Measurements from ENCODE around the gene AMOTL2. TPM values are rescaled to one million over a fixed set of nuclear protein-coding genes. Genes with fewer than 3 reads are reported as not detected.

The AMOTL2 gene
- total and polyA plus RNA-seq, 10 of the 15 experiments (the other 5 are each of a cell fraction or from before 2014, with no cell fraction given), result 0.20 to 0.33 TPM; not detected in 8

DNA sequence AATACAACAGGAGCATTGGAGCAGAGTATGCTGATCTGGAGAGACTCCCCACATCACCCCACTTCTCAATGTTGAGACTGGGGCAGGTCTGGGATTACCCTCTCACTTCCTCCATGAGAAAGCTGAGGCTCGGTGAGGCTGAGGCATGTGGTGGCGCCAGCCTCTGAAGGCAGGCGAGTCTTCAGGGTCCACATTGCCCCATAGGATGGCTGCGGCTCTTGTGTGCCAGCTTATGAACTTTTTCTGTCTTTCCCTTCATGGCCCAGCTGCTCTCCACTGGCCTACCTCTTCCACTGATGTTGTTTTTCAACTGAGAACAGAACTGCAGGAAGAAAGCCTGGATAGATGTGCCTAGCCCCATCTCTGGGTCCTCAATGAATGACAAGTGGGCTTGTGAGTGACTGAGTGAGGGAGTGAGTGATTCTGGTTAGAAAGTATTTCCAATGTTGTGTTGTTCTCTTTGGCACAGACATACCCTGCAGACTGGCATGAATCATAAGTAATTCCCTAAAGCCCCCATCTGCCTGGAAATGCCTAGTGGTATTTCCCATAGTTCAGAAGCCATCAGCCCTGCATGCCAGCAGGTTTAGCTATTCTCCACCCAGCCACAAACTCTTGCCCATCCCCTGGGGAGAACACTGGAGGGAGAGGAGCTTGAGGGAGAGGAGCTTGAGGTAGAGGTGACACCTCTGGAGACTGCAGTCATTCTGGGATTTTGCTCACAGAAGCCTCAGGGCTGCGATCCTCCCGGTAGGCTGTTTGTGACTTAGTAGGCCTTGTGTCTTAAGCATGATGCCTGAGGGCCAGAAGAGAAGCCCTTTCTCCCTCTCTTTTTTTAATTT is 56.9 kb downstream of the AMOTL2 start (continued):
- TF ChIP-seq, protein P1, sequence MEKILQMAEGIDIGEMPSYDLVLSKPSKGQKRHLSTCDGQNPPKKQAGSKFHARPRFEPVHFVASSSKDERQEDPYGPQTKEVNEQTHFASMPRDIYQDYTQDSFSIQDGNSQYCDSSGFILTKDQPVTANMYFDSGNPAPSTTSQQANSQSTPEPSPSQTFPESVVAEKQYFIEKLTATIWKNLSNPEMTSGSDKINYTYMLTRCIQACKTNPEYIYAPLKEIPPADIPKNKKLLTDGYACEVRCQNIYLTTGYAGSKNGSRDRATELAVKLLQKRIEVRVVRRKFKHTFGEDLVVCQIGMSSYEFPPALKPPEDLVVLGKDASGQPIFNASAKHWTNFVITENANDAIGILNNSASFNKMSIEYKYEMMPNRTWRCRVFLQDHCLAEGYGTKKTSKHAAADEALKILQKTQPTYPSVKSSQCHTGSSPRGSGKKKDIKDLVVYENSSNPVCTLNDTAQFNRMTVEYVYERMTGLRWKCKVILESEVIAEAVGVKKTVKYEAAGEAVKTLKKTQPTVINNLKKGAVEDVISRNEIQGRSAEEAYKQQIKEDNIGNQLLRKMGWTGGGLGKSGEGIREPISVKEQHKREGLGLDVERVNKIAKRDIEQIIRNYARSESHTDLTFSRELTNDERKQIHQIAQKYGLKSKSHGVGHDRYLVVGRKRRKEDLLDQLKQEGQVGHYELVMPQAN (conservative IDR thresholded peaks at IDR 0.05), result no peak

DNA sequence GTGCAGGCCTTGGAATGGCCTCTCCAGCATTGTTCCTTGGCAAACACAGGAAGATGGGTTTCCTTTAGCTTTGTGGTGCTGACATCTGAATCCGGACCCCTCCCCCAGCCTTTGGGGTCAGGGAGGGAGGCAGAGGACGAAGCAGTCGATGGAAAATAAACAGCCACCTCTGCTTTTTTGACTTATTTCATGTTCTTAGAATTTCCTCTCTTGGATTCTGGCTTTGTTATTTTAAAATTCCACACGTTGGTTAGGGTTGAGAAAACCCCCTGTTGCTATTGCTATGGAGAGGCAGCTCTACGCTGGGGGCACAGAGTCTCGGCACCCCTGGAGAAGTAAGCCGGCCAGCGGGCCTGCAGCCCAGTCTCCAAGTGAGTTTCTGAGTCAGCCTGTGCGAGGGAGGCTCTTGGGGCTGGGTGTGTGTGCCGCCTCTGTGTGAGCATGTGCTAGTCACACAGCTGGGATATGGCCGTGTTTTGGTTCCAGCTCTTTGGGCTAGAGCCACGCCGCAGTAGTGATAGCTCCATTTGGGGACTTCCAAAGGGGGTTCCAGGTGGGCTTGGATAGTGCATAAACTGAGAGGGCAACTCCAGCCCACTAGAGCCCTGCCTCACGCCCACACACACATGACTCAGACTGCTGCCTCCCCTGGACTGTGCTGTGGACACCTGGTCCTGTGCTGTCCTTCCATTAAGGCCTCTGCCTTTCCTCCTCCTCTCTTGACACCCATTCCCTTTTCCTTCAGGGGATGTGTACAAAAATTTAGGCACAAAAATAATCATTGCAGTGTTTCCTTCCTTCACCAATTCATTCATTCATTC is 58.8 kb downstream of the AMOTL2 start:
- no peak for ATAC-seq
- H2AFZ ChIP-seq (ENCODE audit: control insufficient read depth, low read depth, low read length), result no peak overlapping the region
- peaks cover 6 to 8% of the 10 kb centered on the region in 2 experiments for H3K27me3 ChIP-seq (replicated peaks in 1 of 2; ENCODE audit: control insufficient read depth in 2 of 2, insufficient read depth in 2 of 2, low read length in 1 of 2)
- POLR2A ChIA-PET, result no interaction called here
- WGBS (ENCODE audit: insufficient coverage, insufficient replicate concordance, low lambda C conversion rate, missing lambda C conversion rate), result 51% methylated on average over 13 of the region's 14 CpGs
- CTCF ChIA-PET, result interaction anchor here (0.7 kb wide), 1 partner anchor 158 kb away, joined by 3 read pairs; no protein-coding TSS in a partner anchor
- no peaks in the 10 kb centered on the region for H3K79me2 ChIP-seq (ENCODE audit: control insufficient read depth, insufficient read depth, low read length)
- RAD21 ChIA-PET (ENCODE audit: unreplicated experiment), result no interaction called here
- no TSS peak for BruUV-seq (replicated peaks)
- H3K4me2 ChIP-seq (ENCODE audit: control insufficient read depth, insufficient read depth), result no peak overlapping the region
- H3K9me3 ChIP-seq (replicated peaks; ENCODE audit: control insufficient read depth, insufficient read depth, low read length), result no peaks in the 10 kb centered on the region
- DNase-seq (ENCODE audit: low read depth, low spot score), result no peak
- no peak overlapping the region for H3K4me3 ChIP-seq
- no peaks in the 10 kb centered on the region; the same call in 1 of the 2 replicates for H4K20me1 ChIP-seq (ENCODE audit: control insufficient read depth, insufficient read depth)
- no peaks in the 10 kb centered on the region for H3K4me1 ChIP-seq (ENCODE audit: control insufficient read depth, insufficient read depth, low read length)
- H3K36me3 ChIP-seq (ENCODE audit: control insufficient read depth in 2 of 2, insufficient read depth in 2 of 2, low read length in 1 of 2), result no peaks in the 10 kb centered on the region
- intact Hi-C loops (cut with micrococcal nuclease; ENCODE audit: unreplicated experiment) (no loop called here), in situ Hi-C loops (cut with MboI) (no loop called here)
- H3K9ac ChIP-seq (ENCODE audit: control insufficient read depth, insufficient read depth, low read length), result no peak overlapping the region
- SMC1A ChIA-PET (ENCODE audit: uncharacterized antibody, unreplicated experiment), result no interaction called here
- no peak overlapping the region for H3K27ac ChIP-seq (ENCODE audit: control insufficient read depth, insufficient read depth)
- FAIRE-seq, result no peak
- TF ChIP-seq, protein P2, sequence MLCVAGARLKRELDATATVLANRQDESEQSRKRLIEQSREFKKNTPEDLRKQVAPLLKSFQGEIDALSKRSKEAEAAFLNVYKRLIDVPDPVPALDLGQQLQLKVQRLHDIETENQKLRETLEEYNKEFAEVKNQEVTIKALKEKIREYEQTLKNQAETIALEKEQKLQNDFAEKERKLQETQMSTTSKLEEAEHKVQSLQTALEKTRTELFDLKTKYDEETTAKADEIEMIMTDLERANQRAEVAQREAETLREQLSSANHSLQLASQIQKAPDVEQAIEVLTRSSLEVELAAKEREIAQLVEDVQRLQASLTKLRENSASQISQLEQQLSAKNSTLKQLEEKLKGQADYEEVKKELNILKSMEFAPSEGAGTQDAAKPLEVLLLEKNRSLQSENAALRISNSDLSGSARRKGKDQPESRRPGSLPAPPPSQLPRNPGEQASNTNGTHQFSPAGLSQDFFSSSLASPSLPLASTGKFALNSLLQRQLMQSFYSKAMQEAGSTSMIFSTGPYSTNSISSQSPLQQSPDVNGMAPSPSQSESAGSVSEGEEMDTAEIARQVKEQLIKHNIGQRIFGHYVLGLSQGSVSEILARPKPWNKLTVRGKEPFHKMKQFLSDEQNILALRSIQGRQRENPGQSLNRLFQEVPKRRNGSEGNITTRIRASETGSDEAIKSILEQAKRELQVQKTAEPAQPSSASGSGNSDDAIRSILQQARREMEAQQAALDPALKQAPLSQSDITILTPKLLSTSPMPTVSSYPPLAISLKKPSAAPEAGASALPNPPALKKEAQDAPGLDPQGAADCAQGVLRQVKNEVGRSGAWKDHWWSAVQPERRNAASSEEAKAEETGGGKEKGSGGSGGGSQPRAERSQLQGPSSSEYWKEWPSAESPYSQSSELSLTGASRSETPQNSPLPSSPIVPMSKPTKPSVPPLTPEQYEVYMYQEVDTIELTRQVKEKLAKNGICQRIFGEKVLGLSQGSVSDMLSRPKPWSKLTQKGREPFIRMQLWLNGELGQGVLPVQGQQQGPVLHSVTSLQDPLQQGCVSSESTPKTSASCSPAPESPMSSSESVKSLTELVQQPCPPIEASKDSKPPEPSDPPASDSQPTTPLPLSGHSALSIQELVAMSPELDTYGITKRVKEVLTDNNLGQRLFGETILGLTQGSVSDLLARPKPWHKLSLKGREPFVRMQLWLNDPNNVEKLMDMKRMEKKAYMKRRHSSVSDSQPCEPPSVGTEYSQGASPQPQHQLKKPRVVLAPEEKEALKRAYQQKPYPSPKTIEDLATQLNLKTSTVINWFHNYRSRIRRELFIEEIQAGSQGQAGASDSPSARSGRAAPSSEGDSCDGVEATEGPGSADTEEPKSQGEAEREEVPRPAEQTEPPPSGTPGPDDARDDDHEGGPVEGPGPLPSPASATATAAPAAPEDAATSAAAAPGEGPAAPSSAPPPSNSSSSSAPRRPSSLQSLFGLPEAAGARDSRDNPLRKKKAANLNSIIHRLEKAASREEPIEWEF (IDR thresholded peaks at IDR 0.05; ENCODE audit: insufficient replicate concordance, low read depth, low read length), result no peak
- TF ChIP-seq ZNF24 (IDR thresholded peaks at IDR 0.05) (no peak), TCF3 (IDR thresholded peaks at IDR 0.05; ENCODE audit: borderline replicate concordance, insufficient read depth, low read depth, low read length) (no peak), MTA3 (IDR thresholded peaks at IDR 0.05; ENCODE audit: borderline replicate concordance, low read length) (no peak)
- TF ChIP-seq, protein P3, sequence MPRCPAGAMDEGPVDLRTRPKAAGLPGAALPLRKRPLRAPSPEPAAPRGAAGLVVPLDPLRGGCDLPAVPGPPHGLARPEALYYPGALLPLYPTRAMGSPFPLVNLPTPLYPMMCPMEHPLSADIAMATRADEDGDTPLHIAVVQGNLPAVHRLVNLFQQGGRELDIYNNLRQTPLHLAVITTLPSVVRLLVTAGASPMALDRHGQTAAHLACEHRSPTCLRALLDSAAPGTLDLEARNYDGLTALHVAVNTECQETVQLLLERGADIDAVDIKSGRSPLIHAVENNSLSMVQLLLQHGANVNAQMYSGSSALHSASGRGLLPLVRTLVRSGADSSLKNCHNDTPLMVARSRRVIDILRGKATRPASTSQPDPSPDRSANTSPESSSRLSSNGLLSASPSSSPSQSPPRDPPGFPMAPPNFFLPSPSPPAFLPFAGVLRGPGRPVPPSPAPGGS (IDR thresholded peaks at IDR 0.05; ENCODE audit: borderline replicate concordance, insufficient read depth, low read depth, low read length, poor library complexity, severe bottlenecking), result no peak
- TF ChIP-seq, protein P4, sequence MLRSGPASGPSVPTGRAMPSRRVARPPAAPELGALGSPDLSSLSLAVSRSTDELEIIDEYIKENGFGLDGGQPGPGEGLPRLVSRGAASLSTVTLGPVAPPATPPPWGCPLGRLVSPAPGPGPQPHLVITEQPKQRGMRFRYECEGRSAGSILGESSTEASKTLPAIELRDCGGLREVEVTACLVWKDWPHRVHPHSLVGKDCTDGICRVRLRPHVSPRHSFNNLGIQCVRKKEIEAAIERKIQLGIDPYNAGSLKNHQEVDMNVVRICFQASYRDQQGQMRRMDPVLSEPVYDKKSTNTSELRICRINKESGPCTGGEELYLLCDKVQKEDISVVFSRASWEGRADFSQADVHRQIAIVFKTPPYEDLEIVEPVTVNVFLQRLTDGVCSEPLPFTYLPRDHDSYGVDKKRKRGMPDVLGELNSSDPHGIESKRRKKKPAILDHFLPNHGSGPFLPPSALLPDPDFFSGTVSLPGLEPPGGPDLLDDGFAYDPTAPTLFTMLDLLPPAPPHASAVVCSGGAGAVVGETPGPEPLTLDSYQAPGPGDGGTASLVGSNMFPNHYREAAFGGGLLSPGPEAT (IDR thresholded peaks at IDR 0.05; ENCODE audit: low read depth), result no peak
